HepG2 (cell line): ENCODE results near the gene HSPA14. TPM values are rescaled to one million over a fixed set of nuclear protein-coding genes. Genes with fewer than 3 reads are reported as not detected.
A peak's percentile ranks its signal among the peaks of the same experiment; 100 is the strongest.

Source experiments
- GMEB2 ChIP-seq: IDR thresholded peaks from 2 replicates; pipeline ENCODE4 v1.6.1; 2016; ENCODE audit warnings: missing biosample characterization, missing genetic modification reagents, low read depth
- KDM4B ChIP-seq: sonication (generic); formaldehyde crosslinking; IDR thresholded peaks from 2 replicates; pipeline ENCODE4 v1.4.0; 2020; ENCODE audit warnings: missing genetic modification reagents
- KLF12 ChIP-seq: sonication (generic); formaldehyde crosslinking; IDR thresholded peaks from 2 replicates; pipeline ENCODE4 v1.4.0; 2020; ENCODE audit warnings: missing genetic modification reagents, borderline replicate concordance
- KMT2A ChIP-seq: sonication (generic); formaldehyde crosslinking; IDR thresholded peaks from 2 replicates; pipeline ENCODE4 v1.4.0; 2020; ENCODE audit warnings: missing genetic modification reagents
- KMT2B ChIP-seq: IDR thresholded peaks from 2 replicates; pipeline ENCODE4 v1.6.1; 2016; ENCODE audit warnings: missing genetic modification reagents, missing compliant biosample characterization
- MYNN ChIP-seq: sonication (generic); formaldehyde crosslinking; IDR thresholded peaks from 2 replicates; pipeline ENCODE4 v1.4.0; 2020; ENCODE audit warnings: mild to moderate bottlenecking, low read depth, missing genetic modification reagents
- NAIF1 ChIP-seq: sonication (generic); formaldehyde crosslinking; IDR thresholded peaks from 2 replicates; pipeline ENCODE4 v1.5.0; 2020; ENCODE audit warnings: mild to moderate bottlenecking, missing genetic modification reagents, borderline replicate concordance
- NFRKB ChIP-seq: fragments of 450-650 bp; IDR thresholded peaks from 2 replicates; pipeline ENCODE4 v1.6.1; 2017
- PRPF4 ChIP-seq: fragments of 200-400 bp; formaldehyde crosslinking; IDR thresholded peaks from 2 replicates; pipeline ENCODE4 v1.6.1; 2016; ENCODE audit warnings: low read length, low read depth; ENCODE audit not compliant: poor library complexity, severe bottlenecking
- RBAK ChIP-seq: sonication (generic); formaldehyde crosslinking; IDR thresholded peaks from 2 replicates; pipeline ENCODE4 v1.5.1; 2020; ENCODE audit warnings: mild to moderate bottlenecking, missing genetic modification reagents
- TMF1 ChIP-seq: sonication (generic); formaldehyde crosslinking; IDR thresholded peaks from 2 replicates; pipeline ENCODE4 v1.8.1; 2022; ENCODE audit warnings: low read depth, missing genetic modification reagents
- ZNF124 ChIP-seq: sonication (generic); formaldehyde crosslinking; IDR thresholded peaks from 2 replicates; pipeline ENCODE4 v1.4.0; 2020; ENCODE audit warnings: missing genetic modification reagents
- ZNF343 ChIP-seq: sonication (generic); formaldehyde crosslinking; IDR thresholded peaks from 2 replicates; pipeline ENCODE4 v1.4.0; 2020; ENCODE audit warnings: mild to moderate bottlenecking, missing genetic modification reagents
- ZNF350 ChIP-seq: sonication (generic); formaldehyde crosslinking; IDR thresholded peaks from 2 replicates; pipeline ENCODE4 v1.4.0; 2020; ENCODE audit warnings: mild to moderate bottlenecking, low read depth, missing genetic modification reagents, borderline replicate concordance
- ZNF503 ChIP-seq: sonication (generic); formaldehyde crosslinking; IDR thresholded peaks from 2 replicates; pipeline ENCODE4 v1.4.0; 2020; ENCODE audit warnings: missing genetic modification reagents
- ZNF562 ChIP-seq: sonication (generic); formaldehyde crosslinking; IDR thresholded peaks from 2 replicates; pipeline ENCODE4 v1.8.0; 2022; ENCODE audit warnings: missing genetic modification reagents, borderline replicate concordance
- ZNF567 ChIP-seq: sonication (generic); formaldehyde crosslinking; IDR thresholded peaks from 2 replicates; pipeline ENCODE4 v1.8.1; 2023; ENCODE audit warnings: mild to moderate bottlenecking, missing genetic modification reagents, borderline replicate concordance
- ZNF883 ChIP-seq: sonication (generic); formaldehyde crosslinking; IDR thresholded peaks from 2 replicates; pipeline ENCODE4 v1.5.1; 2020; ENCODE audit warnings: mild to moderate bottlenecking, missing genetic modification reagents; ENCODE audit errors: not compliant biosample characterization
- polyA plus RNA-seq, 8 experiments: library from polyadenylated mRNA; depleted of rRNA in 3 of 8; stranded (reverse) in 7 of 8; unstranded in 1 of 8; fragments of >200 nt; fragmentation: Illumina TruSeq in 4 of 8; extraction: Trizol in 4 of 8; gene quantifications; 2 replicates each; pipeline versions ENCODE4 v1.2.1 to v1.2.3, GENCODE V29; 2011 to 2016; ENCODE audit warnings: low read depth in 4 of 8, missing spikeins in 1 of 8, mixed read lengths in 1 of 8; ENCODE audit not compliant: insufficient read depth in 1 of 8
- total RNA-seq, 5 experiments: library from RNA; depleted of rRNA; stranded (reverse); fragments of >200 nt; fragmentation: Illumina TruSeq; extraction: Trizol; gene quantifications; 2 replicates each; pipeline ENCODE4 v1.2.3, GENCODE V29; 2016; ENCODE audit warnings: low read depth in 1 of 5

HSPA14 gene
- total and polyA plus RNA-seq, 2 of the 13 experiments (the other 11 are each of a cell fraction or from before 2014, with no cell fraction given), result 10.7 to 29.8 TPM

GRCh38 chr10:14878266-14879123 lies 40.4 kb downstream of the HSPA14 start, which contains the start of gene SUV39H2 (continued):
- TF ChIP-seq ZNF350 (CRISPR knock-in tag), result no peak; the same call in 1 of the 2 replicates
- TF ChIP-seq PRPF4, result no peak
- TF ChIP-seq MYNN (CRISPR knock-in tag), result no peak
- no peak; the same call in 1 of the 2 replicates for TF ChIP-seq RBAK (CRISPR knock-in tag)
- peak; percentile 68 for TF ChIP-seq KMT2A (CRISPR knock-in tag)
- TF ChIP-seq GMEB2 (CRISPR knock-in tag), result peak; percentile 56
- no peak for TF ChIP-seq ZNF562 (CRISPR knock-in tag)
- TF ChIP-seq KLF12 (CRISPR knock-in tag), result peak; percentile 79
- no peak for TF ChIP-seq ZNF124 (CRISPR knock-in tag)
- 0 out of 2 replicates have a peak, but pooled peaks have one; percentile 46 for TF ChIP-seq ZNF343 (CRISPR knock-in tag)
- no peak for TF ChIP-seq ZNF567
- TF ChIP-seq NFRKB, result no peak
- no peak for TF ChIP-seq NAIF1 (CRISPR knock-in tag)
- TF ChIP-seq ZNF503 (CRISPR knock-in tag), result peak; percentile 23; the same call in 1 of the 2 replicates
- TF ChIP-seq TMF1, result peak; percentile 61; the same call in 1 of the 2 replicates
- TF ChIP-seq ZNF883 (CRISPR knock-in tag), result peak; percentile 92
- TF ChIP-seq KDM4B (CRISPR knock-in tag), result peak; percentile 76; the same call in 1 of the 2 replicates
- TF ChIP-seq KMT2B, result peak; percentile 75; the same call in 1 of the 2 replicates
